ENCODE data around the gene LLPH.
A peak's percentile ranks its signal among the peaks of the same experiment; 100 is the strongest.

DNA sequence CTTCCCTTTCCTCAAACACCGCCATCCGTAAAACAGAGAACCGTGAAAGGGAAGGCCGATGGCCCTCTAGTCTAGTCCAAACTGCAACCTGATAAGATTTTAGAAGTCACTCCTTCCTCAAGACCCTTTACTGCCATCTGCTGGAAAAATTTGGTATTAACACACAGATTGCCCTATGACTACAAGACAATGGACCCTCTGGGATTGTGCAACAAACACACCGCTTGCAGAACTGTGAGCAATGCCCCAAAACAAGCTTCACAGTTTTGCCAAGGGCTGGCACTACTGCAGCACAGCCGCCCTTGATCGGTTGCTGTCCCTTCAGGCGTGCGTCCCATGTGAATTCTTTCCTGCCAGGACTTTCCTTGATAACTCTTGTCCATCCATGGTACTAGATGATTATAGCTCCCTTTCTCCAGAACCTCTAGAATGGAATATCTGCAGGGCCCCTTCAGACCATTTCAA lies 23.1 kb downstream of the LLPH start:
- TF ChIP-seq, protein P1, sequence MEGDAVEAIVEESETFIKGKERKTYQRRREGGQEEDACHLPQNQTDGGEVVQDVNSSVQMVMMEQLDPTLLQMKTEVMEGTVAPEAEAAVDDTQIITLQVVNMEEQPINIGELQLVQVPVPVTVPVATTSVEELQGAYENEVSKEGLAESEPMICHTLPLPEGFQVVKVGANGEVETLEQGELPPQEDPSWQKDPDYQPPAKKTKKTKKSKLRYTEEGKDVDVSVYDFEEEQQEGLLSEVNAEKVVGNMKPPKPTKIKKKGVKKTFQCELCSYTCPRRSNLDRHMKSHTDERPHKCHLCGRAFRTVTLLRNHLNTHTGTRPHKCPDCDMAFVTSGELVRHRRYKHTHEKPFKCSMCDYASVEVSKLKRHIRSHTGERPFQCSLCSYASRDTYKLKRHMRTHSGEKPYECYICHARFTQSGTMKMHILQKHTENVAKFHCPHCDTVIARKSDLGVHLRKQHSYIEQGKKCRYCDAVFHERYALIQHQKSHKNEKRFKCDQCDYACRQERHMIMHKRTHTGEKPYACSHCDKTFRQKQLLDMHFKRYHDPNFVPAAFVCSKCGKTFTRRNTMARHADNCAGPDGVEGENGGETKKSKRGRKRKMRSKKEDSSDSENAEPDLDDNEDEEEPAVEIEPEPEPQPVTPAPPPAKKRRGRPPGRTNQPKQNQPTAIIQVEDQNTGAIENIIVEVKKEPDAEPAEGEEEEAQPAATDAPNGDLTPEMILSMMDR (IDR thresholded peaks at IDR 0.05) = peak; percentile 76
- TF ChIP-seq EZH2 (IDR thresholded peaks at IDR 0.05) = no peak

All from neural progenitor cell (in vitro differentiated cells).